Measurements from ENCODE around the gene UROC1. TPM values are rescaled to one million over a fixed set of nuclear protein-coding genes. Genes with fewer than 3 reads are reported as not detected.

Gene UROC1
- total and polyA plus RNA-seq, 2 of the 13 experiments (the other 11 are each of a cell fraction or from before 2014, with no cell fraction given) = 0.71 to 1.3 TPM

DNA sequence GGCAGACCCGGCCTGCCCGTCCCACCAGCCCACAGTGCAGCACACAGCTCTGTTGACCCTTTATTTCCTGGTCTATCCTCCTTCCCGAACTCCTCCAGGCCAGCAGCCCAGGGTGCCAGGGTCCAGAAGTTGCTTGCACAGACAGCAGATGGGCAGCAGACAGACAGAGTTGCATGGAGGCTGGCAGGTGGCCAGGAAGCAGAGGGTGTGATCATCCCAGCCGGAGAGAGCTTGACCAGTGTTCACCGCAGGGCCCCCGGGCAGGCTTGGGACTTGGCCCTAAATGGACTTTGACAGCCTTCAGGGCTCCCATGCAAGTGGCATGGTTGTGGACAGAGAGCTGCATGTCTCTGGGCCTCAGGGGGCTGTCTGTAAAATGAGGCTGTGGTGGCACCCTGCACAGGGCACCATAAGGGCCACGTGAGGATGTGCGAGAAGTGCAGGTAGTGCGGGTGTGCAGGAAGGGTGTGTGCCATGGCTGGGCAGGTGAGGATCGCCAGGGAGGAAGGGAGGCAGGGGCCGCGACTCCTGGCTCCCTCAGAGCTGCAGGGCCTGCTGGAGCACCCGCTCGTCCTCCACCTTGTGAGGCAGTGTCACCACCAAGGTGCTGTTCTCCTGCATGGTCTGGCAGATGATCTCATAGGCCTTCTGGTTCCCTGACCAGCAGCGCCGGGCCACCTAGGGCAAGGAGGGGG is 35.6 kb downstream of the UROC1 start (continued):
- TF ChIP-seq, protein P1, sequence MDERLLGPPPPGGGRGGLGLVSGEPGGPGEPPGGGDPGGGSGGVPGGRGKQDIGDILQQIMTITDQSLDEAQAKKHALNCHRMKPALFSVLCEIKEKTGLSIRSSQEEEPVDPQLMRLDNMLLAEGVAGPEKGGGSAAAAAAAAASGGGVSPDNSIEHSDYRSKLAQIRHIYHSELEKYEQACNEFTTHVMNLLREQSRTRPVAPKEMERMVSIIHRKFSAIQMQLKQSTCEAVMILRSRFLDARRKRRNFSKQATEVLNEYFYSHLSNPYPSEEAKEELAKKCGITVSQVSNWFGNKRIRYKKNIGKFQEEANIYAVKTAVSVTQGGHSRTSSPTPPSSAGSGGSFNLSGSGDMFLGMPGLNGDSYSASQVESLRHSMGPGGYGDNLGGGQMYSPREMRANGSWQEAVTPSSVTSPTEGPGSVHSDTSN (CRISPR knock-in tag; IDR thresholded peaks at IDR 0.05) = no peak
- TF ChIP-seq, protein P2, sequence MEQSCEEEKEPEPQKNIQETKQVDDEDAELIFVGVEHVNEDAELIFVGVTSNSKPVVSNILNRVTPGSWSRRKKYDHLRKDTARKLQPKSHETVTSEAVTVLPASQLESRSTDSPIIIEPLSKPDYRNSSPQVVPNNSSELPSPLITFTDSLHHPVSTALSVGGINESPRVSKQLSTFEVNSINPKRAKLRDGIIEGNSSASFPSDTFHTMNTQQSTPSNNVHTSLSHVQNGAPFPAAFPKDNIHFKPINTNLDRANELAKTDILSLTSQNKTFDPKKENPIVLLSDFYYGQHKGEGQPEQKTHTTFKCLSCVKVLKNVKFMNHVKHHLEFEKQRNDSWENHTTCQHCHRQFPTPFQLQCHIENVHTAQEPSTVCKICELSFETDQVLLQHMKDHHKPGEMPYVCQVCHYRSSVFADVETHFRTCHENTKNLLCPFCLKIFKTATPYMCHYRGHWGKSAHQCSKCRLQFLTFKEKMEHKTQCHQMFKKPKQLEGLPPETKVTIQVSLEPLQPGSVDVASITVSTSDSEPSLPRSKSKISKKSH (CRISPR knock-in tag; IDR thresholded peaks at IDR 0.05; ENCODE audit: borderline replicate concordance) = no peak
- TF ChIP-seq ZNF350 (CRISPR knock-in tag; IDR thresholded peaks at IDR 0.05; ENCODE audit: borderline replicate concordance, low read depth) (no peak), SRSF4 (IDR thresholded peaks at IDR 0.05; ENCODE audit: low read depth, low read length, poor library complexity, severe bottlenecking) (no peak), ZNF724P (CRISPR knock-in tag; IDR thresholded peaks at IDR 0.05; ENCODE audit: borderline replicate concordance) (no peak), RNF2 (conservative IDR thresholded peaks at IDR 0.05; ENCODE audit: low read depth) (no peak), RCOR2 (CRISPR knock-in tag; IDR thresholded peaks at IDR 0.05) (no peak), GLI4 (CRISPR knock-in tag; IDR thresholded peaks at IDR 0.05; ENCODE audit: borderline replicate concordance) (no peak), ZNF782 (CRISPR knock-in tag; IDR thresholded peaks at IDR 0.05; ENCODE audit: borderline replicate concordance) (no peak), PAWR (CRISPR knock-in tag; IDR thresholded peaks at IDR 0.05; ENCODE audit: borderline replicate concordance) (no peak), ISL2 (CRISPR knock-in tag; IDR thresholded peaks at IDR 0.05) (no peak), ZSCAN12 (CRISPR knock-in tag; IDR thresholded peaks at IDR 0.05) (no peak), NR2F1 (CRISPR knock-in tag; IDR thresholded peaks at IDR 0.05) (no peak), ZNF619 (CRISPR knock-in tag; IDR thresholded peaks at IDR 0.05) (no peak), HNRNPK (IDR thresholded peaks at IDR 0.05; ENCODE audit: low read depth, low read length, poor library complexity, severe bottlenecking) (no peak), ZNF883 (CRISPR knock-in tag; IDR thresholded peaks at IDR 0.05; ENCODE audit: not compliant biosample characterization) (no peak), FOXK2 (IDR thresholded peaks at IDR 0.05) (no peak), CENPX (CRISPR knock-in tag; IDR thresholded peaks at IDR 0.05) (no peak), PCBP2 (optimal IDR thresholded peaks at IDR 0.05; ENCODE audit: low read depth, low read length, poor library complexity, severe bottlenecking) (no peak), ZNF354B (CRISPR knock-in tag; IDR thresholded peaks at IDR 0.05) (no peak), GZF1 (CRISPR knock-in tag; IDR thresholded peaks at IDR 0.05) (no peak), ESRRA (CRISPR knock-in tag; IDR thresholded peaks at IDR 0.05; ENCODE audit: low read depth) (no peak)
- TF ChIP-seq, protein P3, sequence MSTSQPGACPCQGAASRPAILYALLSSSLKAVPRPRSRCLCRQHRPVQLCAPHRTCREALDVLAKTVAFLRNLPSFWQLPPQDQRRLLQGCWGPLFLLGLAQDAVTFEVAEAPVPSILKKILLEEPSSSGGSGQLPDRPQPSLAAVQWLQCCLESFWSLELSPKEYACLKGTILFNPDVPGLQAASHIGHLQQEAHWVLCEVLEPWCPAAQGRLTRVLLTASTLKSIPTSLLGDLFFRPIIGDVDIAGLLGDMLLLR (CRISPR knock-in tag; IDR thresholded peaks at IDR 0.05) = peak; percentile 44; the same call in 1 of the 2 replicates
- TF ChIP-seq, protein P4, sequence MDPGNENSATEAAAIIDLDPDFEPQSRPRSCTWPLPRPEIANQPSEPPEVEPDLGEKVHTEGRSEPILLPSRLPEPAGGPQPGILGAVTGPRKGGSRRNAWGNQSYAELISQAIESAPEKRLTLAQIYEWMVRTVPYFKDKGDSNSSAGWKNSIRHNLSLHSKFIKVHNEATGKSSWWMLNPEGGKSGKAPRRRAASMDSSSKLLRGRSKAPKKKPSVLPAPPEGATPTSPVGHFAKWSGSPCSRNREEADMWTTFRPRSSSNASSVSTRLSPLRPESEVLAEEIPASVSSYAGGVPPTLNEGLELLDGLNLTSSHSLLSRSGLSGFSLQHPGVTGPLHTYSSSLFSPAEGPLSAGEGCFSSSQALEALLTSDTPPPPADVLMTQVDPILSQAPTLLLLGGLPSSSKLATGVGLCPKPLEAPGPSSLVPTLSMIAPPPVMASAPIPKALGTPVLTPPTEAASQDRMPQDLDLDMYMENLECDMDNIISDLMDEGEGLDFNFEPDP (CRISPR knock-in tag; conservative IDR thresholded peaks at IDR 0.05) = no peak
- TF ChIP-seq, protein P5, sequence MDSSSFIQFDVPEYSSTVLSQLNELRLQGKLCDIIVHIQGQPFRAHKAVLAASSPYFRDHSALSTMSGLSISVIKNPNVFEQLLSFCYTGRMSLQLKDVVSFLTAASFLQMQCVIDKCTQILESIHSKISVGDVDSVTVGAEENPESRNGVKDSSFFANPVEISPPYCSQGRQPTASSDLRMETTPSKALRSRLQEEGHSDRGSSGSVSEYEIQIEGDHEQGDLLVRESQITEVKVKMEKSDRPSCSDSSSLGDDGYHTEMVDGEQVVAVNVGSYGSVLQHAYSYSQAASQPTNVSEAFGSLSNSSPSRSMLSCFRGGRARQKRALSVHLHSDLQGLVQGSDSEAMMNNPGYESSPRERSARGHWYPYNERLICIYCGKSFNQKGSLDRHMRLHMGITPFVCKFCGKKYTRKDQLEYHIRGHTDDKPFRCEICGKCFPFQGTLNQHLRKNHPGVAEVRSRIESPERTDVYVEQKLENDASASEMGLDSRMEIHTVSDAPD (CRISPR knock-in tag; IDR thresholded peaks at IDR 0.05) = no peak
